ENCODE data around the gene PRORP. TPM values are rescaled to one million over a fixed set of nuclear protein-coding genes. Genes with fewer than 3 reads are reported as not detected.

The PRORP gene
- total and polyA plus RNA-seq, 9 of the 15 experiments (the other 6 are each of a cell fraction or from before 2014, with no cell fraction given), result 21.9 to 48.7 (median 36.5) TPM

- ChIA-PET POLR2A (no interaction called here), CTCF (ENCODE audit: low intra/inter-chr PET ratio) (no interaction called here)
- Histone ChIP-seq H3K9ac (ENCODE audit: insufficient read depth in 1 of 2, low read depth in 2 of 2, low read length in 2 of 2) (no peak overlapping the region), H3K36me3 (ENCODE audit: control insufficient read depth, insufficient read depth, low read length) (peaks cover 14% of the 10 kb centered on the region; the same call in 1 of the 3 replicates), H3K4me1 (replicated peaks in 1 of 2; ENCODE audit: control insufficient read depth in 2 of 2, insufficient read depth in 2 of 2, low read length in 2 of 2) (no peaks in the 10 kb centered on the region), H3K4me3 (no peak overlapping the region), H2AFZ (ENCODE audit: low read depth, low read length) (no peak overlapping the region), H3K27ac (ENCODE audit: extremely low read depth, low read depth, low read length) (no peak overlapping the region), H4K20me1 (replicated peaks; ENCODE audit: control insufficient read depth, insufficient read depth, low read length) (no peaks in the 10 kb centered on the region), H3K9me1 (ENCODE audit: control insufficient read depth, insufficient read depth, low read length) (no peaks in the 10 kb centered on the region), H3K79me2 (ENCODE audit: control insufficient read depth, insufficient read depth, low read length) (peaks cover 2% of the 10 kb centered on the region), H3K4me2 (ENCODE audit: insufficient read depth, low read length) (no peak overlapping the region), H3K27me3 (ENCODE audit: control insufficient read depth in 2 of 2, insufficient read depth in 2 of 2, low read length in 2 of 2) (no peaks in the 10 kb centered on the region), H3K9me3 (replicated peaks; ENCODE audit: control insufficient read depth, insufficient read depth, low read depth, low read length) (no peaks in the 10 kb centered on the region)
- no TSS peak for BruUV-seq (replicated peaks)
- no peak for TF ChIP-seq PRMT5 (CRISPR knock-in tag; IDR thresholded peaks at IDR 0.05)
- TF ChIP-seq AFF4 (CRISPR knock-in tag; IDR thresholded peaks at IDR 0.05), result no peak
- 80% methylated on average over 4 of the region's 5 CpGs for WGBS (ENCODE audit: insufficient coverage, low coverage, missing lambda C conversion rate)
- ATAC-seq (no peak), FAIRE-seq (no peak), DNase-seq (ENCODE audit: extremely low read depth in 1 of 4, low spot score in 3 of 4) (no peak)
- intact Hi-C loops (cut with micrococcal nuclease) (no loop called here), in situ Hi-C loops (cut with MboI) (no loop called here)
Measured at GRCh38 chr14:35138585-35138984, 16.2 kb downstream of the PRORP start.
